ENCODE measurements around the gene MAG. TPM values are rescaled to one million over a fixed set of nuclear protein-coding genes. Genes with fewer than 3 reads are reported as not detected.
"Not testable (repeated sequence)": the region's sequence is repeated elsewhere in the genome, so short reads cannot be mapped to it uniquely, and the experiment has no call there.

Gene MAG
- polyA plus RNA-seq, 6 donors from 2014 or later = 0.12 to 0.41 (median 0.29) TPM; not detected in 2

GRCh38 chr19:35352448-35353304 lies 60.7 kb downstream of the MAG start:
- Mint-ChIP-seq H3K36me3 (no peaks in the 10 kb centered on the region), H3K9me3 (no peaks in the 10 kb centered on the region), H3K27ac (peak overlapping the region in 3 of 6 donors; percentile 66 to 82 (median 74)), H3K27me3 (peaks cover under 1 to 3% (median under 1%) of the 10 kb centered on the region in 3 donors), H3K4me1 (peaks cover 26 to 51% (median 44%) of the 10 kb centered on the region in 3 donors), H3K4me3 (peak overlapping the region in 6 of 8 donors; percentile 6 to 87 (median 54))
- ATAC-seq (ENCODE audit: low read depth in 2 of 2) (peak; percentile 20 to 51), DNase-seq (peak; percentile 67)

- Mint-ChIP-seq H3K4me1 (peaks cover 26 to 47% (median 35%) of the 10 kb centered on the region in 3 donors), H3K27ac (no peak overlapping the region), H3K9me3 (no peaks in the 10 kb centered on the region), H3K4me3 (no peak overlapping the region), H3K36me3 (no peaks in the 10 kb centered on the region), H3K27me3 (peaks cover 7 to 10% (median 8%) of the 10 kb centered on the region in 3 donors)
- no peak for DNase-seq
- ATAC-seq (ENCODE audit: low read depth in 2 of 2) = no peak
Observed at GRCh38 chr19:35353635-35354034, 61.7 kb downstream of the MAG start.

- no peak for DNase-seq
- peaks cover 7 to 10% (median 8%) of the 10 kb centered on the region in 3 donors for H3K27me3 Mint-ChIP-seq
- no peak for ATAC-seq (ENCODE audit: low read depth in 2 of 2)
- no peaks in the 10 kb centered on the region for H3K9me3 Mint-ChIP-seq
- no peaks in the 10 kb centered on the region for H3K36me3 Mint-ChIP-seq
- peak overlapping the region in 2 of 6 donors; percentile 42 to 78 for H3K27ac Mint-ChIP-seq
- no peak overlapping the region for H3K4me3 Mint-ChIP-seq
- peaks cover 15 to 34% (median 22%) of the 10 kb centered on the region in 3 donors for H3K4me1 Mint-ChIP-seq
Observed at GRCh38 chr19:35354898-35355297, 62.9 kb downstream of the MAG start.

DNA sequence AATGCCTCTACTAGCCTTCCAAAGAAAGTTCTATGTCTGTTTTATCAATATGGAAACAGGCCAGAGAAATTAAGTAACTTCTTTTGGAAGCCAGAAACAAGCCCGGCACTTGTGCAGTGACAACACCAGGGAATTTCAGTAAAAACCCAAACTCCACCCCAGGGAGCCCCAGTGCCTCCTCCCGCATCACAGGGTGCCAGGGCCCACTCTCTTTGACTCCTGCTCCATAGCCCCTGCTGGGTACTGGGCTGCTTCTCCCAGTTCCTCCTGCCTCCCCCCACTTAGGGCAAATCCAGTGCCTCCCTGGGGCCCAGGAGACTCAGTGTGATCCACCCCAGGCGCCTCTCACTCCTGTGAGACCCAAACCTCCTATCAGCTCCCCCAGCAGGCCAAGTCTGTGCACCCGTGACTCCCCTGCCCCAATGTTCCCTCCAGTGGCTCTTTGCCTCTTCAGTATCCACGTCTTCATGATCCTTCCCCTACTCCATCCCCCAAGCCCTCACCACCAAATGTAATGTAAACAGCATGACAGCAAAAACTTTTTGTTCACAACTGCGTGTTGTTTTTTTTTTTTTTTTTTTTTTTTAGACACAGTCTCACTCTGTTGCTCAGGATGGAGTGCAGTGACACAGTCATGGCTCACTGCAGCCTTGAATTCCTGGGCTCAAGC lies 64.0 kb downstream of the MAG start:
- H3K36me3 Mint-ChIP-seq = no peaks in the 10 kb centered on the region
- no peak overlapping the region for H3K4me3 Mint-ChIP-seq
- peaks cover 7 to 10% (median 9%) of the 10 kb centered on the region in 3 donors for H3K27me3 Mint-ChIP-seq
- H3K27ac Mint-ChIP-seq = peak overlapping the region in 1 of 6 donors; percentile 82
- H3K4me1 Mint-ChIP-seq = peaks cover 12 to 24% (median 15%) of the 10 kb centered on the region in 3 donors
- DNase-seq (no peak), ATAC-seq (ENCODE audit: low read depth in 2 of 2) (no peak)
- no peaks in the 10 kb centered on the region for H3K9me3 Mint-ChIP-seq

DNA sequence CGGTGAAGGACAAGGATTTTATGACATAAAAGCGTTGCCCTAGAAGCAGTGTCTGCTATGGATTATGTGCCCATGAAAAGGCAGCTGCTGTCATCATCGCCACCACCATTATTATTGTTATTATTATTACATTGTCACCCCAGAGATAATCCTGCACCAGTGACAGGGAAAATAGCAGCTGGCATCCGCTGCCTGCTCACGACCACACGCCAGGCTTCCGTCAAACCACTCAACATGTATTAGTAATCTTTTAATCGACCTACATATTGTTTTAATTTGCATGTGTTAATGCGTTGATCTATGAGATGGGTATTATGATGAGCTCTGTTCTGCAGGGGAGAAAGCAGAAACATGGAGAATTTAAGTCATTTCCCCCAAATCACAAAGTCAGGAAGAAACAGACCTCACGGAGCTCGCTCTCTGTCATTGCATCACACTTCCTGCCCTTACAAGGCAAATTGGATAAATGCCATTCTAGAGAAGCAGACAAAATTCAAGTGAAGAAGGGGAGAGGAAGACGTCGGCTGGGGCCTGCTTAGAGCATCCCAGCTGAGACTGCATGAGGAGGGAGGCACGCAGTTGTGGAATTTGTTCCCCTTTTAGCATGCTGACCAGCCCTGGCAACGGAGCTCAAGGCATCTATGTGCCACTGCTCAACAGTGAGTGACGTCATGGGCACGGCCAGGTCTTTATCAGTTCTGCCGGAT lies 66.1 kb downstream of the MAG start, which contains the start of gene FFAR3:
Gene FFAR3, plus strand, starts transcription at position 594 of the 707 bp plus-strand sequence. CDS start 431 bp downstream, outside the sequence.
- DNase-seq = no peak
- ATAC-seq (ENCODE audit: low read depth in 2 of 2) = no peak
- peak within 1 kb of the TSS in 1 of 8 donors; percentile 0 for H3K4me3 Mint-ChIP-seq
- H3K27me3 Mint-ChIP-seq = peaks cover 7 to 29% (median 26%) of the 10 kb centered on the region in 3 donors
- H3K27ac Mint-ChIP-seq = no peak within 1 kb of the TSS
- no peaks in the 10 kb centered on the region for H3K9me3 Mint-ChIP-seq
- H3K36me3 Mint-ChIP-seq = no peaks in the 10 kb centered on the region
- H3K4me1 Mint-ChIP-seq = peaks cover 5 to 11% (median 6%) of the 10 kb centered on the region in 3 donors

- not testable (repeated sequence) for ATAC-seq (ENCODE audit: low read depth in 2 of 2); H3K4me3 Mint-ChIP-seq; H3K27ac Mint-ChIP-seq; H3K4me1 Mint-ChIP-seq; H3K36me3 Mint-ChIP-seq; DNase-seq; H3K9me3 Mint-ChIP-seq
- H3K27me3 Mint-ChIP-seq = peaks cover 7 to 35% (median 26%) of the 10 kb centered on the region in 3 donors
Observed at GRCh38 chr19:35358834-35359233, 66.9 kb downstream of the MAG start.

DNA sequence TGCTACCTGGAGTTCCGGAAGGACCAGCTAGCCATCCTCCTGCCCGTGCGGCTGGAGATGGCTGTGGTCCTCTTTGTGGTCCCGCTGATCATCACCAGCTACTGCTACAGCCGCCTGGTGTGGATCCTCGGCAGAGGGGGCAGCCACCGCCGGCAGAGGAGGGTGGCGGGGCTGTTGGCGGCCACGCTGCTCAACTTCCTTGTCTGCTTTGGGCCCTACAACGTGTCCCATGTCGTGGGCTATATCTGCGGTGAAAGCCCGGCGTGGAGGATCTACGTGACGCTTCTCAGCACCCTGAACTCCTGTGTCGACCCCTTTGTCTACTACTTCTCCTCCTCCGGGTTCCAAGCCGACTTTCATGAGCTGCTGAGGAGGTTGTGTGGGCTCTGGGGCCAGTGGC lies 67.4 kb downstream of the MAG start:
- not testable (repeated sequence) for DNase-seq; H3K4me1 Mint-ChIP-seq; H3K9me3 Mint-ChIP-seq; H3K4me3 Mint-ChIP-seq; H3K27ac Mint-ChIP-seq; H3K36me3 Mint-ChIP-seq; ATAC-seq (ENCODE audit: low read depth in 2 of 2)
- H3K27me3 Mint-ChIP-seq = peaks cover 7 to 39% (median 32%) of the 10 kb centered on the region in 3 donors

- H3K36me3 Mint-ChIP-seq; DNase-seq; H3K27ac Mint-ChIP-seq; H3K9me3 Mint-ChIP-seq; H3K4me3 Mint-ChIP-seq; ATAC-seq (ENCODE audit: low read depth in 2 of 2): not testable (repeated sequence)
- Mint-ChIP-seq H3K4me1 (peaks cover 4 to 10% (median 10%) of the 10 kb centered on the region in 3 donors), H3K27me3 (peaks cover 7 to 43% (median 36%) of the 10 kb centered on the region in 3 donors)
Observed at GRCh38 chr19:35360081-35360480, 68.1 kb downstream of the MAG start.

DNA sequence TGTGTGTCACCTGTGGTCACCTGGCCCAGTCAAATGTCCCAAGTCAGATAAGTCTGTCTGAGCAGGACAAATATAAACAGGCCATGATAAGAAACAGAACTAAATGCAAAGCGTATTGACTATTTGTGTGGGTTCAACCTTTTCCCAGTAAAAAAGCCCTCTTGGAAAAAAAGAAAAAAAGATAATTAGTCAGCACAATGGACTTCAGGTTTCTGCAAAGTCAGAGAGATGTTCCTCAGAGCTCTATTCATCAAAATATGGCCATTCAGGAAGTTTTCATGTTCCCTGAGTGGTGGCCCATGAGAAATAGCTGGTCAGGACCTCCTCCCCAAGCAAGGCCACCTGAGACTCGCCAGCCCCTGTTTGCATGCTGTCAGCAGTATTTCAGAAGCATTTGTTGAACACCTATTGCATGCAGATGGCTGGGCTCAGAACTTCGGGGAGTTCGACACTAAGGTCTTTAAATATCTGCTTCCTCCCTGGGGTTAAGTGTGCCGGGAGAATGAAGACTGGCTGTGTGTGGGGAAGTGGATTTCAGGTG lies 69.0 kb downstream of the MAG start:
- ATAC-seq (ENCODE audit: low read depth in 2 of 2) (no peak), DNase-seq (no peak)
- H3K9me3 Mint-ChIP-seq = no peaks in the 10 kb centered on the region
- H3K27ac Mint-ChIP-seq = no peak overlapping the region
- peaks cover 9 to 47% (median 41%) of the 10 kb centered on the region in 3 donors for H3K27me3 Mint-ChIP-seq
- H3K4me1 Mint-ChIP-seq = peaks cover 2 to 10% (median 8%) of the 10 kb centered on the region in 3 donors
- H3K36me3 Mint-ChIP-seq = no peaks in the 10 kb centered on the region
- H3K4me3 Mint-ChIP-seq = no peak overlapping the region

GRCh38 chr19:35362261-35363000 lies 70.5 kb downstream of the MAG start:
- H3K27me3 Mint-ChIP-seq = peaks cover 11 to 50% (median 49%) of the 10 kb centered on the region in 3 donors
- H3K27ac Mint-ChIP-seq = no peak overlapping the region
- no peak for DNase-seq
- ATAC-seq (ENCODE audit: low read depth in 2 of 2) = no peak
- no peaks in the 10 kb centered on the region for H3K36me3 Mint-ChIP-seq
- H3K4me1 Mint-ChIP-seq = peaks cover 0 to 10% (median 5%) of the 10 kb centered on the region in 3 donors
- H3K4me3 Mint-ChIP-seq = no peak overlapping the region
- no peaks in the 10 kb centered on the region for H3K9me3 Mint-ChIP-seq

- no peak overlapping the region for H3K27ac Mint-ChIP-seq
- H3K27me3 Mint-ChIP-seq = peaks cover 7 to 48% (median 43%) of the 10 kb centered on the region in 3 donors
Observed at GRCh38 chr19:35363001-35363590, 71.1 kb downstream of the MAG start.

More at GRCh38 chr19:35363001-35363590, 71.1 kb downstream of the MAG start:
- ATAC-seq (ENCODE audit: low read depth in 2 of 2) = no peak
- Mint-ChIP-seq H3K9me3 (no peaks in the 10 kb centered on the region), H3K36me3 (no peaks in the 10 kb centered on the region), H3K4me1 (peaks cover 0 to 7% (median 3%) of the 10 kb centered on the region in 3 donors), H3K4me3 (no peak overlapping the region)
- DNase-seq = no peak
